Lung microvascular endothelial cell (primary cell): Measurements from ENCODE around the gene RASSF3. TPM values are rescaled to one million over a fixed set of nuclear protein-coding genes. Genes with fewer than 3 reads are reported as not detected.

Experiments used
- DNase-seq, 2 donors: peaks; one replicate each; pipeline versions ENCODE4 v3.0.0 to v3.0.0-alpha.2; 2010; ENCODE audit warnings: low read depth in 2 of 2
- total RNA-seq: library from RNA; depleted of rRNA; stranded (reverse); fragments of >200 nt; gene quantifications from 2 replicates; pipeline ENCODE4 v1.2.1, GENCODE V29; 2014

Gene RASSF3
- total RNA-seq, 1 donor from 2014 or later = 16.3 TPM

GRCh38 chr12:64669270-64669842 is 59.1 kb downstream of the RASSF3 start:
- DNase-seq = peak in 1 of 2 donors; percentile 84

GRCh38 chr12:64670019-64670418 is 59.7 kb downstream of the RASSF3 start:
- no peak for DNase-seq

- peak in 1 of 2 donors; percentile 79 for DNase-seq
These were observed 60.8 kb downstream of the RASSF3 start for GRCh38 chr12:64670919-64671639.

GRCh38 chr12:64671681-64672080 is 61.4 kb downstream of the RASSF3 start:
- no peak for DNase-seq

GRCh38 chr12:64672925-64673409 is 62.7 kb downstream of the RASSF3 start:
- DNase-seq = peak; percentile 76 to 81

GRCh38 chr12:64673490-64674169 is 63.3 kb downstream of the RASSF3 start:
- peak in 1 of 2 donors; percentile 26 for DNase-seq

GRCh38 chr12:64674367-64674922 is 64.2 kb downstream of the RASSF3 start:
- no peak for DNase-seq

- DNase-seq = peak; percentile 70 to 82
These were observed 65.5 kb downstream of the RASSF3 start for GRCh38 chr12:64675795-64676194.

- DNase-seq = no peak
These were observed 68.0 kb downstream of the RASSF3 start for GRCh38 chr12:64678248-64678647.

GRCh38 chr12:64678835-64679234 is 68.5 kb downstream of the RASSF3 start:
- DNase-seq = no peak

- peak; percentile 81 to 90 for DNase-seq
These were observed 69.2 kb downstream of the RASSF3 start for GRCh38 chr12:64679487-64680001.

GRCh38 chr12:64680235-64680634 is 69.9 kb downstream of the RASSF3 start:
- DNase-seq = no peak

- no peak for DNase-seq
These were observed 71.1 kb downstream of the RASSF3 start for GRCh38 chr12:64681200-64682052.

GRCh38 chr12:64682572-64683277 is 72.4 kb downstream of the RASSF3 start:
- DNase-seq = peak; percentile 67 to 83

GRCh38 chr12:64683816-64684543 is 73.7 kb downstream of the RASSF3 start:
- no peak for DNase-seq

- DNase-seq = no peak
These were observed 74.8 kb downstream of the RASSF3 start for GRCh38 chr12:64685050-64685449.

- no peak for DNase-seq
These were observed 75.3 kb downstream of the RASSF3 start for GRCh38 chr12:64685605-64686004.

- DNase-seq = peak in 1 of 2 donors; percentile 47
These were observed 77.5 kb downstream of the RASSF3 start for GRCh38 chr12:64687816-64688215.

GRCh38 chr12:64688219-64688618 is 77.9 kb downstream of the RASSF3 start:
- DNase-seq = no peak

- no peak for DNase-seq
These were observed 78.4 kb downstream of the RASSF3 start for GRCh38 chr12:64688715-64689114.
